RWPE1 (cell line): ENCODE results near the gene FOXC1.

ENCODE experiments used
- CTCF ChIA-PET: fragments of 350-600 bp; sonication (Branson Sonifier 250); formaldehyde crosslinking; extraction: SDS; loops from one replicate; lab custom pipeline; 2021; lab: Yijun Ruan, JAX
- POLR2A ChIA-PET: fragments of 400-600 bp; formaldehyde crosslinking; extraction: SDS; loops from one replicate; lab custom pipeline; 2020; ENCODE audit warnings: antibody characterized with exemption; ENCODE audit not compliant: low non-redundant PET; lab: Yijun Ruan, JAX
- DNase-seq: peaks from one replicate; pipeline ENCODE4 v3.0.0; 2012; ENCODE audit warnings: low spot score
- H3K27ac ChIP-seq: fragments of 450-650 bp; 2 replicates; pipeline ENCODE4 v1.5.1; 2017
- CTCF ChIP-seq: fragments of 450-650 bp; conservative IDR thresholded peaks from 2 replicates; pipeline ENCODE4 v1.5.1; 2017; ENCODE audit warnings: low read depth, mild to moderate bottlenecking

Gene FOXC1

GRCh38 chr6:1633366-1634021, 23.8 kb downstream of the FOXC1 start:
- POLR2A ChIA-PET, result no interaction called here
- CTCF ChIA-PET, result interaction anchor here (1.3 kb wide), 1 partner anchor 22 kb away, joined by 4 read pairs; no protein-coding TSS in a partner anchor
- no peak for TF ChIP-seq CTCF
- H3K27ac ChIP-seq, result no peak overlapping the region
- no peak for DNase-seq

- ChIA-PET CTCF (interaction anchor here (1.3 kb wide), 1 partner anchor 22 kb away, joined by 4 read pairs; no protein-coding TSS in a partner anchor), POLR2A (no interaction called here)
- no peak for DNase-seq
- H3K27ac ChIP-seq, result no peak overlapping the region
- TF ChIP-seq CTCF, result no peak
These were observed 24.4 kb downstream of the FOXC1 start for GRCh38 chr6:1634081-1634480.

- ChIA-PET POLR2A (no interaction called here), CTCF (no interaction called here)
- no peak overlapping the region for H3K27ac ChIP-seq
- TF ChIP-seq CTCF, result no peak
- DNase-seq, result no peak
These were observed 25.7 kb downstream of the FOXC1 start for GRCh38 chr6:1635305-1636010.

GRCh38 chr6:1636272-1636825, 26.6 kb downstream of the FOXC1 start:
- CTCF ChIA-PET, result interaction anchor here (0.5 kb wide), 1 partner anchor 540 kb away, joined by 5 read pairs; no protein-coding TSS in a partner anchor
- no peak for TF ChIP-seq CTCF
- POLR2A ChIA-PET, result no interaction called here
- H3K27ac ChIP-seq, result peak overlapping the region; percentile 84
- DNase-seq, result no peak

- TF ChIP-seq CTCF, result no peak
- H3K27ac ChIP-seq, result peak overlapping the region; percentile 84
- peak; percentile 83 for DNase-seq
- ChIA-PET CTCF (interaction anchor here (0.5 kb wide), 1 partner anchor 539 kb away, joined by 5 read pairs; no protein-coding TSS in a partner anchor), POLR2A (no interaction called here)
These were observed 27.5 kb downstream of the FOXC1 start for GRCh38 chr6:1636971-1637871.

- no peak for TF ChIP-seq CTCF
- no peak for DNase-seq
- H3K27ac ChIP-seq, result no peak overlapping the region
- CTCF ChIA-PET, result no interaction called here
- POLR2A ChIA-PET, result no interaction called here
These were observed 29.7 kb downstream of the FOXC1 start for GRCh38 chr6:1639430-1639829.
